Fibroblast of skin of scalp (primary cell): ENCODE results near the gene ATP5F1D.

Experiments used
- DNase-seq: peaks from one replicate; pipeline ENCODE4 v3.0.0-alpha.2; 2013

The ATP5F1D gene

GRCh38 chr19:1270854-1271527 lies 29.4 kb downstream of the ATP5F1D start:
- DNase-seq = no peak

GRCh38 chr19:1271528-1272422 lies 30.2 kb downstream of the ATP5F1D start:
- no peak for DNase-seq

GRCh38 chr19:1272423-1273262 lies 31.1 kb downstream of the ATP5F1D start:
- no peak for DNase-seq

- DNase-seq = no peak
Observed at GRCh38 chr19:1273263-1274041, 31.9 kb downstream of the ATP5F1D start.

- no peak for DNase-seq
Observed at GRCh38 chr19:1274081-1274851, 32.7 kb downstream of the ATP5F1D start.

GRCh38 chr19:1274852-1275259 lies 33.3 kb downstream of the ATP5F1D start:
- DNase-seq = no peak

GRCh38 chr19:1275260-1275975 lies 33.9 kb downstream of the ATP5F1D start, which contains the start of gene FAM174C:
Gene FAM174C, plus strand, starts transcription at chr19:1275530. Its CDS starts 20 bp downstream, at chr19:1275550.
- peak; percentile 97 for DNase-seq

GRCh38 chr19:1275976-1276627 lies 34.6 kb downstream of the ATP5F1D start:
- DNase-seq = no peak

GRCh38 chr19:1276628-1277022 lies 35.1 kb downstream of the ATP5F1D start:
- no peak for DNase-seq

GRCh38 chr19:1277061-1277460 lies 35.5 kb downstream of the ATP5F1D start:
- no peak for DNase-seq

GRCh38 chr19:1278074-1278473 lies 36.5 kb downstream of the ATP5F1D start:
- DNase-seq = no peak

GRCh38 chr19:1278713-1279660 lies 37.4 kb downstream of the ATP5F1D start:
- no peak for DNase-seq

GRCh38 chr19:1279782-1280341 lies 38.3 kb downstream of the ATP5F1D start:
- DNase-seq = peak; percentile 82

- DNase-seq = no peak
Observed at GRCh38 chr19:1280636-1281568, 39.4 kb downstream of the ATP5F1D start.

GRCh38 chr19:1281569-1282287 lies 40.2 kb downstream of the ATP5F1D start:
- DNase-seq = no peak

GRCh38 chr19:1282588-1283206 lies 41.1 kb downstream of the ATP5F1D start:
- DNase-seq = no peak
